GM19324 (cell line): ENCODE measurements around the gene ZNF766.
"Not testable (repeated sequence)": the region's sequence is repeated elsewhere in the genome, so short reads cannot be mapped to it uniquely, and the experiment has no call there.

Experiments used
- ATAC-seq: cut with Tn5 transposase; IDR thresholded peaks from one replicate; pipeline ENCODE4 v1.9.1; 2021; ENCODE audit warnings: mild to moderate bottlenecking, moderate library complexity; ENCODE audit not compliant: unreplicated experiment, low FRiP score

The ZNF766 gene

GRCh38 chr19:52274191-52274590 is 4.8 kb downstream of the ZNF766 start:
- no peak for ATAC-seq

GRCh38 chr19:52275988-52276387 is 6.6 kb downstream of the ZNF766 start:
- ATAC-seq: no peak

GRCh38 chr19:52277471-52277870 is 8.1 kb downstream of the ZNF766 start:
- no peak for ATAC-seq

- no peak for ATAC-seq
These were observed 16.9 kb downstream of the ZNF766 start for GRCh38 chr19:52286256-52286655.

- ATAC-seq: no peak
These were observed 22.4 kb downstream of the ZNF766 start for GRCh38 chr19:52291781-52292180.

- not testable (repeated sequence) for ATAC-seq
These were observed 23.6 kb downstream of the ZNF766 start for GRCh38 chr19:52292946-52293345.

GRCh38 chr19:52296400-52296772 is 27.0 kb downstream of the ZNF766 start:
- no peak for ATAC-seq

- peak; percentile 67 for ATAC-seq
These were observed 27.6 kb downstream of the ZNF766 start, which contains the start of gene ZNF480 for GRCh38 chr19:52296773-52297600. ZNF480 (plus strand) TSS chr19:52297169; CDS start chr19:52300413, 3,244 bp downstream.

- ATAC-seq: no peak
These were observed 28.4 kb downstream of the ZNF766 start for GRCh38 chr19:52297601-52298364.

- ATAC-seq: no peak
These were observed 37.9 kb downstream of the ZNF766 start for GRCh38 chr19:52307275-52307674.

- ATAC-seq: no peak
These were observed 53.0 kb downstream of the ZNF766 start for GRCh38 chr19:52322429-52322828.

- no peak for ATAC-seq
These were observed 62.4 kb downstream of the ZNF766 start for GRCh38 chr19:52331757-52332156.

GRCh38 chr19:52335768-52336116 is 66.4 kb downstream of the ZNF766 start:
- ATAC-seq: no peak

- ATAC-seq: no peak
These were observed 66.9 kb downstream of the ZNF766 start, which contains the start of gene ZNF610 for GRCh38 chr19:52336117-52336790. ZNF610 (plus strand) TSS chr19:52336243; CDS start chr19:52349173, 12,930 bp downstream.

- no peak for ATAC-seq
These were observed 67.5 kb downstream of the ZNF766 start for GRCh38 chr19:52336791-52337381.

- not testable (repeated sequence) for ATAC-seq
These were observed 69.6 kb downstream of the ZNF766 start for GRCh38 chr19:52339022-52339421.

GRCh38 chr19:52343548-52343947 is 74.2 kb downstream of the ZNF766 start:
- ATAC-seq: no peak

- ATAC-seq: no peak
These were observed 75.8 kb downstream of the ZNF766 start for GRCh38 chr19:52345162-52345561.
